Rectal smooth muscle tissue (tissue), 1 donor: ENCODE measurements around the gene RNU6-8.

ENCODE experiments used
- H3K27ac ChIP-seq: one replicate; pipeline ENCODE4 v1.7.0; 2013; ENCODE audit warnings: low read depth, low read length, inconsistent platforms
- H3K27me3 ChIP-seq: one replicate; pipeline ENCODE4 v1.7.0; 2013; ENCODE audit warnings: low read length; ENCODE audit not compliant: control insufficient read depth, insufficient read depth
- H3K36me3 ChIP-seq: one replicate; pipeline ENCODE4 v1.7.0; 2013; ENCODE audit warnings: low read length; ENCODE audit not compliant: control insufficient read depth, insufficient read depth
- H3K4me1 ChIP-seq: one replicate; pipeline ENCODE4 v1.7.0; 2013; ENCODE audit warnings: low read length; ENCODE audit not compliant: control insufficient read depth, insufficient read depth
- H3K4me3 ChIP-seq: one replicate; pipeline ENCODE4 v1.7.0; 2013; ENCODE audit warnings: low read length
- H3K9ac ChIP-seq: one replicate; pipeline ENCODE4 v1.7.0; 2013; ENCODE audit warnings: low read length

RNU6-8 gene

DNA sequence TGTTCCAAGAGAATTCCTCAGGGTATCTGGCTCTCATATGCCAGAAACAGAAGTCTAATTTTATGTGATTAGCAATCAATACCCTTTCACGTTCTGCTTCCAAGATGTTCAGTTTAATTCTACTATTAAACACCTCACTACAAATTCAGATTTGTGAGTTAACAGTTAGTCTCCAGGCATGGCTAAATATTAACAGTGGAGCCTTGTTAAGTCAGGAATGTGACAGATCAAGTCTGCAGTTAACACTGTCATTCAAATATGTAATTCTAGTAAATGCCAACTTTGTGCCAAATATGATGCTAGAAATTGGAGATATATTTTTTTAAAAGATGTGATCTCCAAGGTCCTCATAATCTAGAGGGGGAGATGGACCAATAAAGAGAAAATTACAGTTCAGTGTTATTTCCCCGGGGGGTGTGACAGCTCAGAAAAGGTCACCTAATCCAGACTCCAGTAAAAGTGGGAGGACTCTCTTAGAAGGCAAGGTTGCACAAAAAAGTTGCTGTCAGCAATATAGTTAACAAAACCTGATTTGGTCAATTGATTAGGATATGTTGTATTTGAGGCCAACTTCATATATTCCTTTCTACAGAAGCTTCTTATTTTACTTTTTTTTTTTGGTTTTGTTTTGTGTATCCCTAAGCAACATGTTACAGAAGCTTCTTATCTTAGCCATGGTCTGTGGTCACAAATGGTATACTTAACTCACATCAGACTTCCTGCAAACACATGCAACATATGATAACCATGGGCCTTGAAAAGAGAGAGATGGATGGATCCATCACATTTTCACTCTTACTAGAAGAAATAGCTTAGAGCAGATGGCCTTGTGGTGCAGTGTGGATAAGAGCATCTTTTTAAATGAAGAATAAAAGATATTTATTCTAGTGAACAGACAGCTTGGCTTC is 19.7 kb downstream of the RNU6-8 start:
- H3K36me3 ChIP-seq: no peaks in the 10 kb centered on the region
- no peak overlapping the region for H3K9ac ChIP-seq
- no peaks in the 10 kb centered on the region for H3K4me1 ChIP-seq
- H3K27me3 ChIP-seq: no peaks in the 10 kb centered on the region
- no peak overlapping the region for H3K4me3 ChIP-seq
- H3K27ac ChIP-seq: no peak overlapping the region

DNA sequence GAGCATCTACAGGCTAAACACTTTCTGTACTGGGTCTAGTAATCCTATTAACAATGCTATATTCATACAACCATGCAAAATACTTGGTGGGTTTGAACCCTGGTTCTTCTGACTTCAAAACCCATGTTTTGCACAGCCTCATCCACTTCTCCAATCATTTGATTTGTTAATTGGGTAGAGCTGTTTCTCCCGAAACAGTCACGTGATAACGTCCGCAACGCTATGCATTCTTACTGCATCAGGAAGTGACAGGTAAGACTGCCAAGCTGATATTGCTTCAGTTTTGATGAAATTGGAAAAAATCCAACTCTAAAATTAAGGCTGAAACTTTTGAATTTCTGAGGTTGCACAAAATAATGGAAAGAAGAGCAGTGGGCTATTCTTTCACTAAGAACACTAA is 31.6 kb downstream of the RNU6-8 start:
- no peak overlapping the region for H3K9ac ChIP-seq
- H3K4me1 ChIP-seq: no peaks in the 10 kb centered on the region

DNA sequence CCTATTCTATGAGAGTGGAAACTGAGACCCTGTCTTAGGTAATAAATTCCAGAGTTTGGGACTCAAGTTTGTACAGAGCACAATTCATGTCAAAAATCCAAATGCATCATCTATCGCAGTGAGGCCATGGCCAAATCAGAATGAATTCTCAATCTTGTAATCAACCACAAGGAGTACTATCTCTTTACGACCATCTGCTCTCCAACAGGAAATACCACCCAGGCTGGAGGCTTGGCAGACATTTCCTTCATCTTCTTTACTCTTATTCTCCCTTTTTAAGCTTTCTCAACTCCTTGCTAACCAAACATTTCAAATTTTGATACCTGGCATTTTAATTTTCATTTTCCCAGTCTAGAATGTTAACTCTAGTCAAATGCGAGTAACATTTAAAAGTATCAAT is 33.9 kb downstream of the RNU6-8 start:
- Histone ChIP-seq H3K4me3 (no peak overlapping the region), H3K9ac (no peak overlapping the region), H3K36me3 (no peaks in the 10 kb centered on the region), H3K4me1 (no peaks in the 10 kb centered on the region), H3K27me3 (no peaks in the 10 kb centered on the region), H3K27ac (no peak overlapping the region)

More for the DNA sequence above, 31.6 kb downstream of the RNU6-8 start:
- Histone ChIP-seq H3K4me3 (no peak overlapping the region), H3K36me3 (no peaks in the 10 kb centered on the region), H3K27ac (no peak overlapping the region), H3K27me3 (no peaks in the 10 kb centered on the region)

DNA sequence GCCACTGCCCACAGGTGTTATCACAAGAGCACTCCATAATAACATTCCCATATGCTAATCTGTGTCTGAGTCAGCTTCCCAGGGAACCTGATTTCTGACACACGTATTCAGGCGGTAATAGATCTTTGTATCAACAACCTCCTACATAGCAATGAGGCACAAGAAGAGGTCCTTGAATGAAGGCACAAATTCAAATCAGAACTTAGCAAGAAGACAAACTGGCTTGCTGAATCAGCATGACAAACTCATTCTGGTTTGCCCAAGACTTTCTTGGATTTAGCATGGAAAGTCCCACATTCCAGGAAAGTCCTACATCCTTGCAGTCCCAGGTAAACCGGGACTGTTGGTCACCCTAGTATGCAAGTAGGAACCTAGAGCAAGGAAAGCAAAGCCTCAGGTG is 35.2 kb downstream of the RNU6-8 start:
- no peak overlapping the region for H3K9ac ChIP-seq
- H3K4me3 ChIP-seq: no peak overlapping the region

DNA sequence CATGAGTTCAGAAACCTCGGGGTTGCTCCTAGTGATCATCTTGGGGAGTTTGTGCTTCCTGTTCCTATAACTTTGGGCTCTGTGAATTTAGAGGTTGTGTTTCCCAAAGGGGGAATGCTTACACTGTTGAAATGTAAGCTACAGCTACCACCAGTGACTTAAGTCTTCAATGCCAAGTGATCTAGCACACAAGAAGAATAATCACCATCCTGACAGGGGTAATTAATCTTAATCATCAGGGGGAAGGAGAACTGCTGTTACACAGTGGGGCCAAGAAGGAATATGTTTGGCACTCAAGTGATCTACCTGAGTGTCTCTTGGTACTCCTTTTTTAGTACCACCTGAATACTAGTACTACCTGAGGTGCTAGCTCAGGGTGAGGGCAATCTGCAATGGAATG is 36.1 kb downstream of the RNU6-8 start:
- Histone ChIP-seq H3K36me3 (no peaks in the 10 kb centered on the region), H3K4me3 (no peak overlapping the region), H3K9ac (no peak overlapping the region), H3K27ac (no peak overlapping the region), H3K4me1 (no peaks in the 10 kb centered on the region), H3K27me3 (no peaks in the 10 kb centered on the region)

More for the DNA sequence above, 35.2 kb downstream of the RNU6-8 start:
- no peaks in the 10 kb centered on the region for H3K4me1 ChIP-seq
- no peaks in the 10 kb centered on the region for H3K36me3 ChIP-seq
- H3K27ac ChIP-seq: no peak overlapping the region
- H3K27me3 ChIP-seq: no peaks in the 10 kb centered on the region

DNA sequence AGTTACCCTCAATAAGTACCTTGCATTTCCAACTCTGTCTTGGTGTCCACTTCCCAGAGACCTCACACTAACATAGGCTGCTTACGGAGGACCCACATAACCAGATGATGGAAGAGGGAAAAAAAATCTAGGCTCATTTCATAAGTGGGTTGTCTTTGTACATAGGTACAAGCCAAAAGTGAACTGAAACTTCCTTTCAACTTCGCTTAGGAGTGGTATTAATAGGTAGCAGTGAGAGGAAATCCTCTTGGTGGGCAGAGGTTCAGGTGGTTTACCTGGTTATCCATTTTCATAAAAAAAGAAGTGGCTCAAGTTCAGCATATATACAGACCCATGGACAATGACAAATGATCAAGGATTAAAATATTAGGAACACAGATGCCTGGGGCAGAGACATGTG is 37.0 kb downstream of the RNU6-8 start:
- Histone ChIP-seq H3K4me1 (no peaks in the 10 kb centered on the region), H3K36me3 (no peaks in the 10 kb centered on the region), H3K27ac (no peak overlapping the region), H3K27me3 (no peaks in the 10 kb centered on the region), H3K9ac (no peak overlapping the region), H3K4me3 (no peak overlapping the region)
